HFF-Myc (cell line): ENCODE results near the gene EIF3L.

Experiments
- DNase-seq: peaks from one replicate; pipeline ENCODE4 v3.0.0-alpha.2; 2011; ENCODE audit warnings: low read depth; ENCODE audit errors: extremely low read depth
- H3K4me3 ChIP-seq: replicated peaks from 2 replicates; pipeline ENCODE4 v1.5.1; 2011; ENCODE audit warnings: low read depth, mild to moderate bottlenecking, control low read depth, low read length
- TF ChIP-seq, protein P1 (sequence below): IDR thresholded peaks from 2 replicates; pipeline ENCODE4 v1.5.1; 2012; ENCODE audit warnings: mild to moderate bottlenecking, low read depth, low read length, control low read depth; ENCODE audit errors: missing control alignments

Gene EIF3L

DNA sequence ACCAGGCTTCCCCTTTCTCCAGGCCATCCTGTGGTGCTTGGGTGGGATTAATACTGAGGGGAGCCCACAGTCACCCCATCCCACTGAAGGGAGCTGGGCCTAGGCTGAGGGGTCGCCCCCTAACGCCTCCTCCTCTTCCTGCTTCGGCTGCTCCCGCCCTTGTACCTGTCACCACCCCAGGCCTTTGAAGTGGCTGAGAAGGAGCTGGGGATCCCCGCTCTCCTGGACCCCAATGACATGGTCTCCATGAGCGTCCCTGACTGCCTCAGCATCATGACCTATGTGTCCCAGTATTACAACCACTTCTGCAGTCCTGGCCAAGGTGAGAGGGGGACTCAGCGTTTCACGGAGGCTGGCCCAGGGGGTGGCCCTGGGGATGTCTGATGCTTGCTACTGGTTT is 63.0 kb downstream of the EIF3L start:
- no peak for DNase-seq
- no peak overlapping the region for H3K4me3 ChIP-seq
- TF ChIP-seq, protein P1, sequence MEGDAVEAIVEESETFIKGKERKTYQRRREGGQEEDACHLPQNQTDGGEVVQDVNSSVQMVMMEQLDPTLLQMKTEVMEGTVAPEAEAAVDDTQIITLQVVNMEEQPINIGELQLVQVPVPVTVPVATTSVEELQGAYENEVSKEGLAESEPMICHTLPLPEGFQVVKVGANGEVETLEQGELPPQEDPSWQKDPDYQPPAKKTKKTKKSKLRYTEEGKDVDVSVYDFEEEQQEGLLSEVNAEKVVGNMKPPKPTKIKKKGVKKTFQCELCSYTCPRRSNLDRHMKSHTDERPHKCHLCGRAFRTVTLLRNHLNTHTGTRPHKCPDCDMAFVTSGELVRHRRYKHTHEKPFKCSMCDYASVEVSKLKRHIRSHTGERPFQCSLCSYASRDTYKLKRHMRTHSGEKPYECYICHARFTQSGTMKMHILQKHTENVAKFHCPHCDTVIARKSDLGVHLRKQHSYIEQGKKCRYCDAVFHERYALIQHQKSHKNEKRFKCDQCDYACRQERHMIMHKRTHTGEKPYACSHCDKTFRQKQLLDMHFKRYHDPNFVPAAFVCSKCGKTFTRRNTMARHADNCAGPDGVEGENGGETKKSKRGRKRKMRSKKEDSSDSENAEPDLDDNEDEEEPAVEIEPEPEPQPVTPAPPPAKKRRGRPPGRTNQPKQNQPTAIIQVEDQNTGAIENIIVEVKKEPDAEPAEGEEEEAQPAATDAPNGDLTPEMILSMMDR, result no peak

DNA sequence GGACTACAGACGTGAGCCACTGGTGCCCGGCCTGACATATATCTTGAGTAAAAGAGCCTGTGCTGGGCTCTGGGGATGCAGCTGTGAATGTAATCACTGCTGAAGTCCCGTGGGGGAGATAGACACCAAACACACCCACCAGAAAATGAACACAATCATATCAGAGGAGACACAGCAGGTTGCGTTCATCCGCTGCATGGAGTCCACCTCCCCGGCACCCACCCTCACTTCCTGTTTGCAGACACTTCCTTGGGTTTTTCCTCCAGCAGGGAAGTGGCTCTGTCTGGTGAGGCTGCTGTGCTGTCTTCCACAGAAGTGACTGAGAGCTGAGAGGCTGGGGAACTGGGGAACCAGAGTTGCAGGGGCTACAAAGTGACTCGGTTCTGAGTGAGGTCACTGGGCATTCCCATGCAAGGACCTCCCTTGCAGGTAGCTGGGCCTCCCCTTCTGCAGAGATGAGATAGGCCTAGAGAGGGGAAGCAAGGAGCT is 64.1 kb downstream of the EIF3L start:
- no peak for DNase-seq
- no peak overlapping the region for H3K4me3 ChIP-seq
- TF ChIP-seq, protein P1, result no peak

DNA sequence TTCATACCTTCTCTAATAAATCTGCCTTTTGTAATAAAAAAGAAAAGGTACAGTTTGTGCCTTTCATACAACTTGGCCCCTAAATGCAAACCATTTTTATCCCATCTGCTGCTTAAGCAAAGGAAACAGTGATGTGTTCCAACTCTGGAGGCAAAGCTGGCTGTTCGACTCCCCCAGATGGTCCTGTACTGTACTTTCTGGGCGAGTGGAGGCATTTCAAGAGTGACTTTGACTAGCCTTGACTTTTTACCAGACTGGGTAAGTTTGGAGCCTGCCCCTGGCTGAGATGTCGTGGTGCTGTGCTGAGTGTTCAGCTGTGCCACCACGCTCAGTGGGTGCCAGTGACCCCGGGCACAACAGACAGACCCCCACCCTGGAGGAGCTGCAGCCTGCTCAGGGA is 67.1 kb downstream of the EIF3L start:
- DNase-seq, result no peak
- TF ChIP-seq, protein P1, result no peak
- no peak overlapping the region for H3K4me3 ChIP-seq

DNA sequence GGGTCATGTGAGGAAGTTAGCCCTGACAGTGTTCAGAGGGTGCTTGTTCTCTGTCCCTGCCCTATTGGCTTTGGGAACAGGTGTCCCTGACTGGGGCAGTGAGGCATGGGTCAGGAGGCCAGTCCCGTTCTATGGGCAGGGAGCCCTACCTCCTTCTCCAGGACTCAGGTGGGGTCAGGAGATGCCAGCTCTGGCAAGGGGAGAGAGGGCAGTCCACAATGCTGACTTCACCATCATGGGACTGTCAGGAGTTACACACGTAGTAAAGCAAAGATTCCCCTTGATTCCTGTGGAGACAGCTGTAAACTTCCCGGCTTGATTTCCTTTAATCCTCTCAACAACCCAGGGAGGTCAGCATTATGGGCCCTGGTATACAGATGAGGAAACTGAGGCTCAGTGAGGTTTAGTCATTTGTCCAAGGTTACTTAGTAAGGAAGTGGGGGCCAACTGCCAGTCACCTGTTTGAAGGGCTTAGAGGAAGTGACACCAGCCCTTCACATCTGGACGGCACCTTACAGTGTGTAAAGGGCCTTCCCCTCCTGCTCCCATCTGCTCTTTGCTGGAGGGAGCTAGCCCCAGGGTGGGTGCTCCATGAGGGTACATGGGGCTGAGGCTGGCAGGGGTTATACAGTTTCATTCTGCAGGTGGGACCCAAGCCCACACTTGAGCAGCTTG is 68.8 kb downstream of the EIF3L start:
- TF ChIP-seq, protein P1, result no peak
- no peak overlapping the region for H3K4me3 ChIP-seq
- no peak for DNase-seq

DNA sequence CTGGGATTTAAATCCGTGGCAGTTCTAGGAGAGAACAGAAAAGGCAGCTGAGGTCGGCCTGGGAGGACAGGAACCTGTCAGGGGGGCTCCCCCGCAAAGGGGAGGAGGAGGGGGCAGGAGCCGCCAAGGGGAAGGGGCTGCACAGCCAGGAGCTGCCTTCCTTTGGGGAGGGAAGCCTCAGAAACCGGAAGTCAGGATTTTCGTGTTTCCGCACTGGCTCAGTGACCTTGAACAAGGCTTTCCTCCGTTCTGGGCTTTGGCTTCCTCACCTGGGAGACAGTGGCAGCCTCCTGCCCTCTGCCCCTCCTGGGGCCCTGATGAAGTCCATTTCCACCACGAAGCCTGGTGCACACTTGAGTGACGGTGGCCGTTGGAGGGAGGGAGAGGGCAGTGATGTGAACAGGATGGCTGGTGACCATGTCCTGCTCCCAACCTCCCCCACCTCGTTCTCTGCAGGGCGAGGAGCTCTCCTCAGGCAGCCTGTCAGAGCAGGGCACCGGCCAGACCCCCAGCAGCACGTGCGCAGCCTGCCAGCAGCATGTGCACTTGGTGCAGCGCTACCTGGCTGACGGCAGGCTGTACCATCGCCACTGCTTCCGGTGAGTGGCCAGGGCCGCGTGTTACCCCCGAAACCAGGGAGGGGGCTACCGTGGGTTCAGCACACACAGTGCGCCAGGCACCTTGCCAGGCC is 69.5 kb downstream of the EIF3L start:
- DNase-seq, result no peak
- TF ChIP-seq, protein P1, result no peak
- no peak overlapping the region for H3K4me3 ChIP-seq

DNA sequence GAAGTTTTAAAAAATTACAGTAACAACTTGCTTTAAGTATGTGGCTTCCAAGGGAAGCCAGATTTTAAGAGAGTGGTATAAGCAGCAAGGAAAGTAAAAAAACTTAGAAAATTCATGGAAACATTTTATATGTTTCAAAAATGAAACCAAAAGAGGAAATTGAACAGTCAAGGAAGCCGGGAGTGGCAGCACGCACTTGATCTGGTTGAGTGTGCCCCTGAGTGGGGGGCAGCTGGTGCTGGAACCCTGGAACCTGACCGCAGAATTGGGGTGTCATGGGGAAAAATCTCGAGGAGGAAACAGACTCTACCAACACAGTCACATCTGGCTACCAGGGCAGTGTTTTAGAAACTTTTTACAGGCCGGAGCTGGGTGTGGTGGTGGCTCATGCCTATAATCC is 70.9 kb downstream of the EIF3L start:
- DNase-seq, result no peak
- H3K4me3 ChIP-seq, result no peak overlapping the region

More for the DNA sequence above, 70.9 kb downstream of the EIF3L start:
- TF ChIP-seq, protein P1, result no peak
